Right lobe of liver (tissue), 4 donors: ENCODE measurements around the gene EZH1.

Experiments
- POLR2A ChIP-seq: fragments of 450-650 bp; IDR thresholded peaks from one replicate; pipeline ENCODE4 v1.6.1; 2017; ENCODE audit warnings: antibody characterized with exemption, mild to moderate bottlenecking
- TF ChIP-seq, protein P1 (sequence below), 4 donors: fragments of 200-600 bp in 3 of 4; fragments of 450-650 bp in 1 of 4; IDR thresholded peaks; one replicate each; pipeline versions ENCODE4 v1.5.1 to v1.8.0; 2016 to 2022; ENCODE audit warnings: antibody characterized with exemption in 4 of 4, mild to moderate bottlenecking in 2 of 4
- donor health status: DM: no; HTN: no; CAD: no.
- donor health status: DM: no; HTN: no; CAD: no.
- donor health status: DM: no; HTN: yes; CAD: no.

DNA sequence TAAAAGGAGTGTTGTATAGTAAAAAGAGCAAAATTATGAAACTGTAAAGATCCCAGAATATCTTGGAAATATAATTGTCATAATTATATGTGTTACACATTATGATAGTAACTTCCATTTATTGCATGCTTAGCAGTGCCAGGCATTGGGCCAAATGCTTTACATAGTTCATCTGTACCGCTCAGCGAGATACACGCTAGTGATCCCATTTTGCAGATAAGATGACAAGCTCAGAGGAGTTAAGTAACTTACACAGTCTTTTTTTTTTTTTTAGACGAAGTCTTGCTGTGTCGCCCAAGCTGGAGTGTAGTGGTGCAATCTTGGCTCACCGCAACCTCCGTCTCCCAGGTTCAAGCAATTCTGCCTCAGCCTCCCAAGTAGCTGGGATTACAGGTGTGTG, 6.8 kb upstream of the EZH1 start:
- no peak for TF ChIP-seq POLR2A
- TF ChIP-seq, protein P1, sequence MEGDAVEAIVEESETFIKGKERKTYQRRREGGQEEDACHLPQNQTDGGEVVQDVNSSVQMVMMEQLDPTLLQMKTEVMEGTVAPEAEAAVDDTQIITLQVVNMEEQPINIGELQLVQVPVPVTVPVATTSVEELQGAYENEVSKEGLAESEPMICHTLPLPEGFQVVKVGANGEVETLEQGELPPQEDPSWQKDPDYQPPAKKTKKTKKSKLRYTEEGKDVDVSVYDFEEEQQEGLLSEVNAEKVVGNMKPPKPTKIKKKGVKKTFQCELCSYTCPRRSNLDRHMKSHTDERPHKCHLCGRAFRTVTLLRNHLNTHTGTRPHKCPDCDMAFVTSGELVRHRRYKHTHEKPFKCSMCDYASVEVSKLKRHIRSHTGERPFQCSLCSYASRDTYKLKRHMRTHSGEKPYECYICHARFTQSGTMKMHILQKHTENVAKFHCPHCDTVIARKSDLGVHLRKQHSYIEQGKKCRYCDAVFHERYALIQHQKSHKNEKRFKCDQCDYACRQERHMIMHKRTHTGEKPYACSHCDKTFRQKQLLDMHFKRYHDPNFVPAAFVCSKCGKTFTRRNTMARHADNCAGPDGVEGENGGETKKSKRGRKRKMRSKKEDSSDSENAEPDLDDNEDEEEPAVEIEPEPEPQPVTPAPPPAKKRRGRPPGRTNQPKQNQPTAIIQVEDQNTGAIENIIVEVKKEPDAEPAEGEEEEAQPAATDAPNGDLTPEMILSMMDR (IDR thresholded peaks at IDR 0.05): no peak
